NCI-H2196 (cell line): ENCODE data around the gene CNGA4.

Experiments used
- DNase-seq: peaks from one replicate; lab custom pipeline; 2025; ENCODE audit not compliant: unreplicated experiment; lab: John Stamatoyannopoulos, UW

The CNGA4 gene

DNA sequence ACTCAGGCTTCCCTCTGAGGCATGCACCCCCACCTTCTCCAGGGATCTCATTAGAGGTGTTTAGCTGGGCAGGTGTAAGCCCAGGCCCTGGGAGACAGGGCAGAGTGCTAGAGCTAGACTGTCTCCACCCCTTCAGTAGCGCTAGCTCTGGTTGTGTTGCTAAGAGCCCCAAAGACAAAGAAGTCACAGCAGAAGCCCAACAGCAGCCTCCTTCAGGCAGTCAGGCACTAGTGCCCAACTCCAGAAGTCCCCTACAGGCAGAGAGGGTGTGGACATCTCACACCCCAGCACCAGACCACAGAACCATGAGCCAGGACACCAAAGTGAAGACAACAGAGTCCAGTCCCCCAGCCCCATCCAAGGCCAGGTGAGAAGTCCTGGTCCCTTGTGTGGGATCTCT, at the start of gene CNGA4:
Gene CNGA4 (plus strand): TSS at position 188 of the 400 bp plus-strand sequence. CDS start 118 bp downstream, at position 306.
- peak; percentile 71 for DNase-seq

DNA sequence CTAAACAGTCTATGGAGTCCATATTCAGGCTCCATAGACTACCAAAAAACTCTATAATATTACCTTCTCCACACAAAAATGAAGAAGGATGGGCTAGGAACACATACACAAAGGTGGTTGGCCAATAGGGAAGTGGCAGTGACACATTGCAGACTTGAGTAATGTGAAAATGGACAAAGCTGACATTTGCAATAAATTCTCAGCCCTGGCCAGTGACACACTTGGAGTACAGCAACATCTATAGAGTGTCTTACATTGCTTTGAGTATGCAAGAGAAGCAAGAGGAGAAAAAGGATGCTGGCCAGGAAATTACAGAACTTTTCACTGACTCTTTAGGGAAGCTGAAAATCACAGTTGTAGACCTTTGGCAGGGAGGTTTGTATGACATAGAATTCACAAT, 47.1 kb upstream of the CNGA4 start:
- no peak for DNase-seq

GRCh38 chr11:6194065-6194581, 44.8 kb upstream of the CNGA4 start:
- DNase-seq, result no peak

DNA sequence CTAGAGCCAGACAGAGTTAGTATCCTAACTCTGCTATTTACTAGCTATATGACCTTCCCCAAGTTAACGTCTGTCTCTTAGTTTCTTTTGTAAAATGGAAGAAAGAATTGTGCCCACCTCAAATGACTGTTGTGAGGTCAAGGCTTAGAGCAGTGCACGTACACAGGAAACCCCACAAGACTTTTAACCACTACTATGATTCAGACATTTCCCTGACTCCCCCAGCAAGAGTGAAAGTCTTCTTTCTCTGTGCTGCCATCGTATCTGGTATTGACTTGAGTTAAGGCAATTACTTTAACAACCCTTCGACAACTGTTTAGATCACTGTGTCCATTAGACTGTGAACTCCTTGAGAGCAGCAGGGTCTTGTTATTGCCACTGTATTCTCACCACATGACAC, 42.5 kb upstream of the CNGA4 start:
- DNase-seq, result no peak

GRCh38 chr11:6197466-6198200, 41.3 kb upstream of the CNGA4 start:
- DNase-seq, result no peak

DNA sequence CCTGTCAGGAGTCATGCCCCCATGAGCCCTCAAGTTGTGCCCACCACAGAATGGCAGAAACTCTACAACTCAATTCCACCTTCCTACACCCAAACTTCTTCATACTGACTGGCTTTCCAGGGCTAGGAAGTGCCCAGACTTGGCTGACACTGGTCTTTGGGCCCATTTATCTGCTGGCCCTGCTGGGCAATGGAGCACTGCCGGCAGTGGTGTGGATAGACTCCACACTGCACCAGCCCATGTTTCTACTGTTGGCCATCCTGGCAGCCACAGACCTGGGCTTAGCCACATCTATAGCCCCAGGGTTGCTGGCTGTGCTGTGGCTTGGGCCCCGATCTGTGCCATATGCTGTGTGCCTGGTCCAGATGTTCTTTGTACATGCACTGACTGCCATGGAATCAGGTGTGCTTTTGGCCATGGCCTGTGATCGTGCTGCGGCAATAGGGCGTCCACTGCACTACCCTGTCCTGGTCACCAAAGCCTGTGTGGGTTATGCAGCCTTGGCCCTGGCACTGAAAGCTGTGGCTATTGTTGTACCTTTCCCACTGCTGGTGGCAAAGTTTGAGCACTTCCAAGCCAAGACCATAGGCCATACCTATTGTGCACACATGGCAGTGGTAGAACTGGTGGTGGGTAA, 39.6 kb upstream of the CNGA4 start, which contains the start of gene OR52W1:
Gene OR52W1 (plus strand): TSS at position 51 of the 637 bp plus-strand sequence. CDS start 0 bp downstream, at position 51.
- no peak for DNase-seq

DNA sequence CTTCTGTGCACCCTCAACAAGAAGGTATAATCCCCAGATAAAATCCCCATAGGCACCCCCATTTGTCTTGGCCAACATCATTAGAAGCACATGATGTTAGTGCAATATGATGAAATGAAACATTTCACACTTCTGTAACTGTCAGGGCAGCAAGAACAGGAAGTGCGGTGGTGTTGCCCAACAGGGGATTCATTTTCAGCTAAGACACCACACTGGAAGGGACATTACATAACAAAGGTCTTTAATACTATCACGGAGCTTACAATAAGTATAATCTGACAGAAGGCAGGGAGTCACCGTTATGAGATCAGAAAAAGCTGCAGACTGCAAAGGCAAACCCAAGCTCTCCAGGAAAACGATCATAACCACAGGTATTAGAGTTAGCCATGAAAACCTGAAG, 37.9 kb upstream of the CNGA4 start:
- no peak for DNase-seq

- no peak for DNase-seq
Observed at GRCh38 chr11:6201481-6201880, 37.4 kb upstream of the CNGA4 start.

- no peak for DNase-seq
Observed at GRCh38 chr11:6202041-6202440, 36.8 kb upstream of the CNGA4 start.

- no peak for DNase-seq
Observed at GRCh38 chr11:6203327-6203726, 35.6 kb upstream of the CNGA4 start.

DNA sequence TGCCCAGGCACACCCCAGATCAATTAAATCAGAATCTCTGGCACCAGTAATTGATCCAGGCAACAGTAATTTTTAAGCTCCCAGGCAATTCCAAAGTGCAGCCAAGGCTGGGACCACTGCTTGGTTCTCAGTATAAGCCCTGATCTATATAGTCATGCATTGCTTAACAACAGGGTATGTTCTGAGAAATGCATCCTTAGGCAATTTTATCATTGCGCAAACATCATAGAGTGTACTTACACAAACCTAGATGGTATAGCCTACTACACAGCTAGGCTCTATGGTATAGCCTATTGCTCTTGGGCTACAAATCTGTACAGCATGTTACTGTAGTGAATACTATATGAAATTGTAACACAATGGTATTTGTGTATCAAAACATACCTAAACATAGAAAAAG, 34.2 kb upstream of the CNGA4 start:
- DNase-seq, result no peak

GRCh38 chr11:6205366-6205765, 33.5 kb upstream of the CNGA4 start, which contains the start of gene C11orf42:
TSS of gene C11orf42 (plus strand) at chr11:6205557. CDS start at chr11:6205616, 59 bp downstream.
- DNase-seq, result no peak

DNA sequence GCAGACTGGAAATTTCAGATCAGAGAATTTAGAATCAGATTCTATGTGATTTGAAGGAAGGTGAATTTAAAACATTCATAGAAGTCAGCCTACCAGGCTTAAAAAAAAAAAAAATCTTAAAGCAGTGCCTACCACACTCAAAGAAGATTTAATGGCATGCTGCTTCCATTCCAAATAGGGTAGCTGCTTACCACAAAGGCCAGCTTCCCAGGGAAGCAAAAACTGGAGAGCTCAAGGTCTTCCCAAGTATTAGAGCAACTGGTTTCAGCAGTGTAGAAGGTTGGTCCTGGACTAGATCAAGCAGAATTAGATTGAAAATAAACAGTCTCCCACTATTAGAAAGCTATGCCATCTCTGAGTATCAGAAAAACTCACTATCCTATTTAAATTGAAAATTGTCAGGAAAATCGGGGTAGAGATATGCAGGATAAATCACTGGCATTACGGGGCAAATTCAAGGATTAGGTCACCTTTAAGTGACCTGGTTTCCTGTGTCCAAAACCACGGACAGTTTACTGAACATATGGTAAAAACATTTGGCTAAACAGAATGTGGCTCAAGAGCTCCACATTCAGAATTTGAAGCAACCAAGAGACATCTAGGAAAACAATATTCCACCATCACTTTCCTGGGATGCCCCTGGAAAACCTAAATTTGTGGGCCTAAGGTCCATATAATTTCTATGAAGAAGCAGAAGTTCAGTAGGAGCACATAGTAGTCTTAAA, 32.3 kb upstream of the CNGA4 start:
- DNase-seq, result no peak

DNA sequence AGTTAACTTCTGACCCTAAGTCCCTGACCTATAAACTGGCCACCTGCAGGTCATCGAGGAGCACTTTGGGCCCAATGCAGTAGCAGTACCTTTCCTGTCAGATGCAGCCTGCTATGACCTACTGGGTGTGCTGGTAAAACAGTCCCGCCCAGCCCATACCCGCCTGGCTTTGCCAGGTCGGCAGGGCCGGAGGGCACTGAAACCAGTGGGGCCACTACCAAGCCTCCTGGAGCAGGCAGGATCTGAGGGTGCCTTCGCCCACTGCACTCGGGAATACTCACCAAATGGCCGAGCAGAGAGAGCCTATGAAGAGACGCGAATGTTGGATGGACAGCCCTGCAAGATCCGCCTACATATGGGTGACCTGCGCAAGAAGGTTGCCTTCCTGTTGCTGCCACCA, 29.1 kb upstream of the CNGA4 start:
- no peak for DNase-seq

- DNase-seq, result no peak
Observed at GRCh38 chr11:6210274-6210955, 28.5 kb upstream of the CNGA4 start.

DNA sequence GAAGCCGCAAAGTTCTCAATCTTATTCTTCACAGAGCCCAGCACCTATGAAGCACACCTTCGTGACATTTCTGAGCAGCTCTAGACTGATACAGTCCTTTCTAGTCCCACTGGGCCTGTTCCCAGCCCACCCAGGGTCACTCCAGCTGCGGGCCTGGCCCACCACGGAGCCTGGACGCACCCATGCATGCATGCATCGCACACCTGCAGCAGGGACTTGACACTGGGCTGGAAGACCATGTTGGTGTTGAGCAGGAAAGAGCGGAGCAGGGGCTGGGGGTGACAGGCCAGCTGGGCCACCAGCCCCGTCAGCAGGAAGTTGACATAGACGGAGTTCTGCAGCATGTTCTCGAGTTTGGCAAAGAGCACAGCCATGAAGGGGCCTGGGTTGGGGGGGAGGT, 24.4 kb upstream of the CNGA4 start:
- no peak for DNase-seq

- DNase-seq, result no peak
Observed at GRCh38 chr11:6216501-6216900, 22.4 kb upstream of the CNGA4 start.

GRCh38 chr11:6217722-6218121, 21.2 kb upstream of the CNGA4 start:
- DNase-seq, result no peak

- DNase-seq, result no peak
Observed at GRCh38 chr11:6219359-6219758, 19.5 kb upstream of the CNGA4 start.

DNA sequence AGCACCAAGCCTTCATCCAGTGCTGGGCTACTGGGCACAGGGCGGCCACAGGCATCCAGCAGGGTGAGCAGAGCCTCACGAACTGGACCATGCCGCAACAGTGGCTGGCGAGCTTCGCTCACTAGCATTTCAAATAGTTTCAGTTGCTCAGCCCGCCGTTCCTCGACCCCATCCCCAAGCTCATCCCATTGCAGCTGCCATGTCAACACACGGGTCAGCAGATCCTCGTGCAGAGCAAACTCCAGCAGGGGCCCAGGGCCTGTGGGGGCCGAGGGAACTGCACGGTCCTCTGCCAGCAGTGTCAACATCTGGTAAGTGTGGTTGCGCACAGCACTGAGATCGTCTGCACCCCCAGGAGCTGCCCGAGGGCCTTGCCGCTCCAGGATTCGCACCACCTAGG, 15.0 kb upstream of the CNGA4 start:
- DNase-seq, result no peak

DNA sequence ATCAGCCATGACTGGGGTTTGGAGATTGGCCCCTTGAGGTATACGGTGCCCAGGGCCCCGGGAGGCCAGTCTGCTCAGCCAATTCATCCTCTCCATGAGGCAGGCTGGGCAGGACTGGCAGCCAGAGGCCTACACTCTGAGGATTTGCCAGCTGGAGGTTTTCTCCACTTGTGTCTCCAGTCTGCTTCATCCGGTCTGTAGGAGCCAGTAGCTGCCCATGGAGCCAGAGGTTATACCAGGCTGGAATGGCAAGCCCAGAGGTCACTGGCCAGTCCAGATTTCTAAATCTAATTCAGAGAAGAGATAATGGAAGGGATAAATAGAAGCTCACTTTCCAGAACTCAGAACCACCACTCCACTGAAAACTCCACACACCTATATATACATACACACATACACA, 14.5 kb upstream of the CNGA4 start:
- DNase-seq, result no peak
